Esophagus muscularis mucosa (tissue), 3 donors: Measurements from ENCODE around the gene TNKS2.

Experiments
- POLR2A ChIP-seq: fragments of 450-650 bp; IDR thresholded peaks from one replicate; pipeline ENCODE4 v1.6.1; 2017; ENCODE audit warnings: antibody characterized with exemption, moderate library complexity, mild to moderate bottlenecking, low read depth
- TF ChIP-seq, protein P1 (sequence below), 3 experiments: fragments of 200-600 bp in 2 of 3; fragments of 450-650 bp in 1 of 3; sonication (generic) in 2 of 3; IDR thresholded peaks; one replicate each; pipeline ENCODE4 v1.5.1; 2017 to 2019; ENCODE audit warnings: antibody characterized with exemption in 3 of 3, mild to moderate bottlenecking in 2 of 3, moderate library complexity in 1 of 3

DNA sequence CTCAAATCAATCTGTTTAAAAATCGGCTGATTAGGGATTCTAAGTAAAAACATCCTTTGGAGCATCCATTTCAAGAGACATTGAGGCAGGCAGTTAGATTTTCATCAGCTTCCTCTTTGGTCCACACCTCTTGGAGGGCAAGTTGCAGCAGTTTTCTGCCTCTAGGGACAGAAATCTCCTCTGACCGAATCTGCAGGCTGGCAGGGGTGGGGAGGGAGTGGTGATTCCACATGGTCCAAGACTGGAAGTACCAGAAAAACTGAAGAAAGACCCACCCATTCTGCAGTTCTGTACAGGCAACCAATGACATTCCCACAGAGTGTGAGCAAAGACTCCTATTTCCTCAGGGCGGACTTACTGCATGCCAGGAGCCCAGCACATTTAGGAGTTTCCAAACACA, 82.1 kb downstream of the TNKS2 start:
- TF ChIP-seq POLR2A = no peak
- TF ChIP-seq, protein P1, sequence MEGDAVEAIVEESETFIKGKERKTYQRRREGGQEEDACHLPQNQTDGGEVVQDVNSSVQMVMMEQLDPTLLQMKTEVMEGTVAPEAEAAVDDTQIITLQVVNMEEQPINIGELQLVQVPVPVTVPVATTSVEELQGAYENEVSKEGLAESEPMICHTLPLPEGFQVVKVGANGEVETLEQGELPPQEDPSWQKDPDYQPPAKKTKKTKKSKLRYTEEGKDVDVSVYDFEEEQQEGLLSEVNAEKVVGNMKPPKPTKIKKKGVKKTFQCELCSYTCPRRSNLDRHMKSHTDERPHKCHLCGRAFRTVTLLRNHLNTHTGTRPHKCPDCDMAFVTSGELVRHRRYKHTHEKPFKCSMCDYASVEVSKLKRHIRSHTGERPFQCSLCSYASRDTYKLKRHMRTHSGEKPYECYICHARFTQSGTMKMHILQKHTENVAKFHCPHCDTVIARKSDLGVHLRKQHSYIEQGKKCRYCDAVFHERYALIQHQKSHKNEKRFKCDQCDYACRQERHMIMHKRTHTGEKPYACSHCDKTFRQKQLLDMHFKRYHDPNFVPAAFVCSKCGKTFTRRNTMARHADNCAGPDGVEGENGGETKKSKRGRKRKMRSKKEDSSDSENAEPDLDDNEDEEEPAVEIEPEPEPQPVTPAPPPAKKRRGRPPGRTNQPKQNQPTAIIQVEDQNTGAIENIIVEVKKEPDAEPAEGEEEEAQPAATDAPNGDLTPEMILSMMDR (IDR thresholded peaks at IDR 0.05) = no peak
